Muscle of leg (tissue), 11 donors: ENCODE measurements around the gene OLFM1. TPM values are rescaled to one million over a fixed set of nuclear protein-coding genes. Genes with fewer than 3 reads are reported as not detected.

Source experiments
- DNase-seq: peaks from one replicate; pipeline ENCODE4 v3.0.0; 2013
- H3K27ac ChIP-seq: one replicate; pipeline ENCODE4 v1.5.1; 2013; ENCODE audit warnings: mild to moderate bottlenecking, low read length, control low read depth
- H3K27me3 ChIP-seq: one replicate; pipeline ENCODE4 v1.6.1; 2013; ENCODE audit warnings: low read length; ENCODE audit not compliant: control insufficient read depth, insufficient read depth
- H3K36me3 ChIP-seq: one replicate; pipeline ENCODE4 v1.6.1; 2013; ENCODE audit warnings: low read length; ENCODE audit not compliant: control insufficient read depth, insufficient read depth
- H3K4me1 ChIP-seq: one replicate; pipeline ENCODE4 v1.6.1; 2013; ENCODE audit warnings: low read length; ENCODE audit not compliant: control insufficient read depth, insufficient read depth
- H3K4me3 ChIP-seq: one replicate; pipeline ENCODE4 v1.5.1; 2013; ENCODE audit warnings: low read length, control low read depth
- H3K9me3 ChIP-seq: replicated peaks from 2 replicates; pipeline ENCODE4 v1.6.1; 2013; ENCODE audit warnings: low read depth, low read length; ENCODE audit not compliant: control insufficient read depth
- WGBS: methylation state at CpG from one replicate; pipeline ENCODE4 v1.1.5; 2013; ENCODE audit warnings: missing lambda C conversion rate; ENCODE audit not compliant: insufficient coverage; 5-methylcytosine and 5-hydroxymethylcytosine counted together
- polyA plus RNA-seq, 8 donors: library from polyadenylated mRNA; unstranded; fragments of 120-200 nt; gene quantifications; one replicate each; pipeline versions ENCODE4 v1.2.1 to v1.2.3, GENCODE V29; 2013; ENCODE audit warnings: inconsistent platforms in 1 of 8, low replicate concordance in 1 of 8; ENCODE audit not compliant: insufficient read length in 8 of 8, insufficient read depth in 1 of 8
- total RNA-seq: library from RNA; stranded (reverse); fragments of 120-200 nt; gene quantifications from one replicate; pipeline ENCODE4 v1.2.4, GENCODE V29; 2013

OLFM1 gene
- total and polyA plus RNA-seq, 9 donors: 3.2 to 7.4 (median 4.7) TPM

- Histone ChIP-seq H3K4me3 (no peak overlapping the region), H3K27me3 (peaks cover 10% of the 10 kb centered on the region), H3K36me3 (no peaks in the 10 kb centered on the region), H3K27ac (no peak overlapping the region), H3K9me3 (no peaks in the 10 kb centered on the region), H3K4me1 (peaks cover 21% of the 10 kb centered on the region)
- no CpG with 5 or more reads among the region's 6 CpGs for WGBS
- no peak for DNase-seq
These were observed 64.5 kb downstream of the OLFM1 start for GRCh38 chr9:135151757-135152613.

GRCh38 chr9:135152614-135153334, 65.3 kb downstream of the OLFM1 start:
- Histone ChIP-seq H3K36me3 (no peaks in the 10 kb centered on the region), H3K27ac (no peak overlapping the region), H3K4me1 (peaks cover 13% of the 10 kb centered on the region), H3K9me3 (no peaks in the 10 kb centered on the region), H3K4me3 (no peak overlapping the region), H3K27me3 (peaks cover 10% of the 10 kb centered on the region)
- DNase-seq: peak; percentile 39
- 48% methylated on average over 11 of the region's 17 CpGs for WGBS

- H3K36me3 ChIP-seq: no peaks in the 10 kb centered on the region
- no peak overlapping the region for H3K27ac ChIP-seq
- H3K27me3 ChIP-seq: peaks cover 10% of the 10 kb centered on the region
- DNase-seq: no peak
- no peak overlapping the region for H3K4me3 ChIP-seq
- H3K9me3 ChIP-seq: no peaks in the 10 kb centered on the region
- H3K4me1 ChIP-seq: peaks cover 5% of the 10 kb centered on the region
- WGBS: 69% methylated on average over 4 of the region's 11 CpGs
These were observed 66.7 kb downstream of the OLFM1 start for GRCh38 chr9:135154050-135154615.

- no peaks in the 10 kb centered on the region for H3K36me3 ChIP-seq
- no peak overlapping the region for H3K4me3 ChIP-seq
- WGBS: 50% methylated on average over 5 of the region's 6 CpGs
- no peak overlapping the region for H3K27ac ChIP-seq
- peaks cover 10% of the 10 kb centered on the region for H3K27me3 ChIP-seq
- no peaks in the 10 kb centered on the region for H3K9me3 ChIP-seq
- H3K4me1 ChIP-seq: peaks cover 5% of the 10 kb centered on the region
- DNase-seq: no peak
These were observed 67.9 kb downstream of the OLFM1 start for GRCh38 chr9:135155396-135155795.

GRCh38 chr9:135156525-135157510, 69.3 kb downstream of the OLFM1 start:
- peaks cover 5% of the 10 kb centered on the region for H3K4me1 ChIP-seq
- peak; percentile 79 for DNase-seq
- no peaks in the 10 kb centered on the region for H3K36me3 ChIP-seq
- H3K27me3 ChIP-seq: peaks cover 8% of the 10 kb centered on the region
- no peaks in the 10 kb centered on the region for H3K9me3 ChIP-seq
- no peak overlapping the region for H3K27ac ChIP-seq
- H3K4me3 ChIP-seq: no peak overlapping the region
- 15% methylated on average over 13 of the region's 20 CpGs for WGBS

- DNase-seq: no peak
- peaks cover 8% of the 10 kb centered on the region for H3K27me3 ChIP-seq
- no peak overlapping the region for H3K4me3 ChIP-seq
- H3K4me1 ChIP-seq: no peaks in the 10 kb centered on the region
- H3K36me3 ChIP-seq: no peaks in the 10 kb centered on the region
- 69% methylated on average over 7 of the region's 9 CpGs for WGBS
- H3K9me3 ChIP-seq: no peaks in the 10 kb centered on the region
- H3K27ac ChIP-seq: no peak overlapping the region
These were observed 70.5 kb downstream of the OLFM1 start for GRCh38 chr9:135157856-135158563.

GRCh38 chr9:135158564-135158937, 71.1 kb downstream of the OLFM1 start:
- Histone ChIP-seq H3K9me3 (no peaks in the 10 kb centered on the region), H3K4me3 (no peak overlapping the region), H3K27ac (no peak overlapping the region), H3K27me3 (peaks cover 9% of the 10 kb centered on the region), H3K36me3 (no peaks in the 10 kb centered on the region), H3K4me1 (no peaks in the 10 kb centered on the region)
- WGBS: 73% methylated on average over 6 of the region's 6 CpGs
- DNase-seq: no peak

GRCh38 chr9:135159801-135160200, 72.3 kb downstream of the OLFM1 start:
- WGBS: 76% methylated on average over 10 of the region's 11 CpGs
- Histone ChIP-seq H3K27me3 (peaks cover 11% of the 10 kb centered on the region), H3K9me3 (no peaks in the 10 kb centered on the region), H3K36me3 (no peaks in the 10 kb centered on the region), H3K4me3 (no peak overlapping the region), H3K27ac (no peak overlapping the region), H3K4me1 (no peaks in the 10 kb centered on the region)
- DNase-seq: no peak

- peaks cover 16% of the 10 kb centered on the region for H3K27me3 ChIP-seq
- H3K36me3 ChIP-seq: no peaks in the 10 kb centered on the region
- H3K9me3 ChIP-seq: no peaks in the 10 kb centered on the region
- H3K4me1 ChIP-seq: no peaks in the 10 kb centered on the region
- whole genome bisulfite sequencing: 57% methylated on average over 1 of the region's 7 CpGs
- no peak for DNase-seq
- H3K27ac ChIP-seq: no peak overlapping the region
- H3K4me3 ChIP-seq: no peak overlapping the region
These were observed 73.4 kb downstream of the OLFM1 start for GRCh38 chr9:135160862-135161261.
